ENCODE results near the gene RANBP9.

The RANBP9 gene

DNA sequence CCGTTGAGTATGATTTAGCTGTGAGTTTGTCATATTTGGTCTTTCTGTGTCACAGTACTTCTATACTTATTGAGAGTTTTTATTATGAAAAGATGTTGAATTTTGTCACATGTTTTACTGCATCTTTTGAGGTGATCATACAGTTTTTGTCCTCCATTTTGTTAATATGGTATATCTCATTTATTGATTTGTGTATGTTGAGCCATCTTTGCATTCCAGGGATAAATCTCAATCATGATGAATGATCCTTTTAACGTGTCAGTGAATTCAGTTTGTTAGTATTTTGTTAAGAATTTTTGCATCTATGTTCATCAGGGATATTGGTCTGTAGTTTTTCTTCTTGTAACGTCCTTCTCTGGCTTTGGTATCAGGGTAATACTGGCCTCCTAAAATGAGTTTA, 133.7 kb downstream of the RANBP9 start:
- H3K27ac ChIP-seq = no peak overlapping the region
- no peak for TF ChIP-seq ZFX (IDR thresholded peaks at IDR 0.05)
- TF ChIP-seq, protein P1, sequence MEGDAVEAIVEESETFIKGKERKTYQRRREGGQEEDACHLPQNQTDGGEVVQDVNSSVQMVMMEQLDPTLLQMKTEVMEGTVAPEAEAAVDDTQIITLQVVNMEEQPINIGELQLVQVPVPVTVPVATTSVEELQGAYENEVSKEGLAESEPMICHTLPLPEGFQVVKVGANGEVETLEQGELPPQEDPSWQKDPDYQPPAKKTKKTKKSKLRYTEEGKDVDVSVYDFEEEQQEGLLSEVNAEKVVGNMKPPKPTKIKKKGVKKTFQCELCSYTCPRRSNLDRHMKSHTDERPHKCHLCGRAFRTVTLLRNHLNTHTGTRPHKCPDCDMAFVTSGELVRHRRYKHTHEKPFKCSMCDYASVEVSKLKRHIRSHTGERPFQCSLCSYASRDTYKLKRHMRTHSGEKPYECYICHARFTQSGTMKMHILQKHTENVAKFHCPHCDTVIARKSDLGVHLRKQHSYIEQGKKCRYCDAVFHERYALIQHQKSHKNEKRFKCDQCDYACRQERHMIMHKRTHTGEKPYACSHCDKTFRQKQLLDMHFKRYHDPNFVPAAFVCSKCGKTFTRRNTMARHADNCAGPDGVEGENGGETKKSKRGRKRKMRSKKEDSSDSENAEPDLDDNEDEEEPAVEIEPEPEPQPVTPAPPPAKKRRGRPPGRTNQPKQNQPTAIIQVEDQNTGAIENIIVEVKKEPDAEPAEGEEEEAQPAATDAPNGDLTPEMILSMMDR (conservative IDR thresholded peaks at IDR 0.05) = no peak

DNA sequence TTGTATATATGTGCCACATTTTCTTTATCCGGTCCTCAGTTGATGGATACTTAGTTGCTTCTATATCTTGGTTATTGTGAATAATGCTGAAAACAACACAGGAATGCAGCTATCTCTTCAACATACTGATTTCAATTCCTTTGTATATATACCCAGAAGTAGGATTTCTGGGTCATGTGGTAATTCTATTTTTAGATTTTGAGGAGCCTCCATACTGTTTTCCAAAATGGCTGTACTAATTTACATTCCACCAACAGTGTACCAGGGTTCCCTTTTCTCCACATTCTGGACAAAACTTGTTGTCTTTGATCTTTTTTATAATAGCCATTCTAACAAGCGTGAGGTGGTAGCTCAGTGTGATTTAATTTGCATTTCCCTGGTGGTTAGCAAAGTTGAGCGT, 135.6 kb downstream of the RANBP9 start:
- TF ChIP-seq, protein P1 (conservative IDR thresholded peaks at IDR 0.05) = no peak
- TF ChIP-seq ZFX (IDR thresholded peaks at IDR 0.05) = no peak
- H3K27ac ChIP-seq = no peak overlapping the region

DNA sequence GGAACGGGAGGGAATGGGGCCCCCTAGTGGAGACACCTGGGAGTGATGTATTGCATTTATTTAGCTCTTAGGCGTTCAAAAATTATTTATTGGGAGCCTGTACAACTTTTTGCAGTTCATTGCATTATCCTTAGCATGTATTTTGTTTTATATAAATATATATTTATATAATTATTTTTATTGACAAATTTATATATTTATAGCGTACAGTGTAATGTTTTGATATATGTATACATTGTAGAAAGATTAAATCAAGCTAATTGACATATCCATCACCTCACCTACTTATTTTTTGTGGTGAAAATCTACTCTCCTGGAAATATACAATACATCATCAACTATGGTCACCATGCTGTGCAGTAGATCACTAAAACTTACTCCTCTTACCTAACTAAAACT, 136.3 kb downstream of the RANBP9 start:
- H3K27ac ChIP-seq = peak overlapping the region; percentile 94
- TF ChIP-seq ZFX (IDR thresholded peaks at IDR 0.05) = no peak
- TF ChIP-seq, protein P1 (conservative IDR thresholded peaks at IDR 0.05) = peak; percentile 81

DNA sequence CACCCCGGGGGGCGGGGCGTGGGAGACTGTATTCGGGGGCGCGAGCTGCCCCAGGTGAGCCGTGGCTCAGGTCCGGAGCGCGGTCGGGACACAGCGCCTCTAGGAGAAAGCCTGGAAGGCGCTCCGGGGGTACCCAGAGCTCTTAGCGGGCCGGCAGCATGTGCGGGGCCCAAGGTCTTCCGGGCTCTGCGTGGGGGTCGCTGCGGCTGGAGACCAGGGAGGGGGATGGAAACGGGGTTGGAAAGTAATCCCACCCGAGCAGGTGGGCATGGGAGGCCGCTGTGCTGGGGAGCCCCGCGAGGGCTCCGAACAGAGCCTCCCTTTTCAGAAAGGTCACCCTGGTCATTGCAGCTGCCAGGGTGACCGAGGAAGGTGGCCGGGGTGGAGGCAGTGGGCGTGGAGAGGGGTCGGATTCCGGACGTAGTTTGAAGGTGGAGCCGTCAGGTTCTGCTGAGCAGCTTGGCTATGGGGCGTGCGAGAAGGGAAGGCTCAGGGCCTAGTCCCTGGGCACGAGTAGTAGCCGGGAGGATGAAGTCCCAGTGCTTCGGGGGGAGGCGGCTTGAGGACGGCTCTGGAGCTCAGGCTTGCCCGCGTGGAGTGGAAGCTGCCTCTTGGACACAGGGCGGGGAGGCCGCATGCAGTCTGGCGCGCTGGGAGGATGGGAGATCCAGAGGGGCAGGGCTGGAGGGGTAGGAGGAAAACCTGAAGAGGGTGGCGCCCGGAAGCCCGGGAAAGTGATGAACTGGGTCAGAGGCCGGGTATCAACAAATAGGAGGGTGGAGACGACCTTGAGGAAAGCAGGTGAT, 136.9 kb downstream of the RANBP9 start, which contains the start of gene SIRT5:
TSS of gene SIRT5 (plus strand) at position 31 of the 806 bp plus-strand sequence. CDS start 9,510 bp downstream, outside the sequence.
- peak within 1 kb of the TSS; percentile 94 for H3K27ac ChIP-seq
- TF ChIP-seq ZFX (IDR thresholded peaks at IDR 0.05) = peak; percentile 76
- TF ChIP-seq, protein P1 (conservative IDR thresholded peaks at IDR 0.05) = no peak

DNA sequence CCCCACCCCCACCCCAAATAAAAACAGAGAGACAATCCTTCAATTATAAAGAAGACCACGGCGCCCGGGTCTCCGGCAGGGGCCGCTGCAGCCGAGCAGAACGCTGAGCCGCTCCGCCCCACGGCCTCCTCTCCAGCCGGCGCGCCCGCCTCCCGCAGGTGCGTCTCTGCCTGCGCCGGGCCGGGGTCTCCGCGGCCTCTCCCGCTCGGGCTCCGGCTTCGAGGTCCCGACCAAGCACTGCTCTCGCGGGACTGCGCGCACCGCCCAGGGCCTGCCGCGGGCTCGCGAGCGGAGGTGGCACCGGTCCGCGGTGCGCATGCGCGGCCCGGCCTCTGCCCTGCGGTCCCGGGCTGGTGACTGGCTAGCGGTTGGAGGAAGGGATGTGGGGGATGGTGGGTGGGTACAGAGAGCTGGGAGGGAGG, 137.5 kb downstream of the RANBP9 start:
- H3K27ac ChIP-seq = peak overlapping the region; percentile 94
- TF ChIP-seq, protein P1 (conservative IDR thresholded peaks at IDR 0.05) = peak; percentile 75
- TF ChIP-seq ZFX (IDR thresholded peaks at IDR 0.05) = no peak

DNA sequence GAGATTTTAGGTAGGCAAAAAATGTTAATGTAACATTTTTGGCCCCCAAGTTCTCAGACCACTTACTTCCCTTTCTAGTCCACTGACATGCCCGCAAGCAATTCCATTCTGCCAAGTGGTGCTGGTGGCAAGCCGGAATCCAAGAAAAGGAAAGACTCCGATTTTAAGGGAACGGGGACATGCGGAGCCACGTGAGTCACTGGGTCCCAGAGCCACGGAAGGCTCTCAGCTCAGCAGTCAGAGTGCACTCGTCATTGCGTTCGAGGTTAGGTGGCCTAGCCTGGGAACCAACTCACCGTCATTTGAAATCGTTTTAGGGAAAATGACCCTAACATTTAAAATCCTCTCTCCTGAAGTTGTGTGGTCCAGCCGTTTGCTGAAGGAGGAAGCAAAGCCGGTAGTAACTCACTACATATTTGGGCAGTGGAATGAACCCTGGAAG, 137.9 kb downstream of the RANBP9 start:
- H3K27ac ChIP-seq = peak overlapping the region; percentile 94
- TF ChIP-seq, protein P1 (conservative IDR thresholded peaks at IDR 0.05) = no peak

DNA sequence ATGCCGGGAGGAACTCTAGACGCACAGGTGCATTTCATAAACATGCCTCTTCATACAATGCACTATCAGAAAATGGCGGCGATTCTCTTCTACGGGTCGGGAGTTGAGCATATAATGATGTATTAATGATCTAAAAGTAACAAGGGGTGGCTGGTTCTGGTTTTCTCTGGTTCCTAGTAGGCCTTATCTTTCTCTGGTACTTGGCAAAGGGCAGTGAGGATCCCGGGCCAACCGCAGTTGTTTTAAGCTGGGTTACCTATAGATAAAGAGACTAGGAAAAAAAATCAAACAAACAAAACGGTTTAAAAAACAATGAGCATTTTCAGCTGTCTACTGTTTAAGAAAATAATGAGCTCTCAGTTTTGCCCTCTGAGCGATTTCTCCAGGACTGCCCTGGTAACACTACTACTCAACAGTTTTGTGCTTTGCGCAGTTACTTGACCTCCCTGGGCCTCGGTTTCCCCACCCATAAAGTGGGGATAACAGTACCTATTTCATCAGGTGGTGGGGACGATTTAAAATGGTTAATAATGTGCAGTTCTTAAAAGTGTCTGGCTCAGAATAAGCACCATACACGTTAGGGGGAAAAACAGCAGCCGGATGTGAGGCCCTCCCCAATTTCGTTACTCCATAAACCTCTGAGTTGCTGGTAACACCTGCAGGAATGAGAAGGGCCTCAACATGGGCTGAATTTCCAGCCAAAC, 138.5 kb downstream of the RANBP9 start:
- peak overlapping the region; percentile 94 for H3K27ac ChIP-seq
- TF ChIP-seq, protein P1 (conservative IDR thresholded peaks at IDR 0.05) = no peak
- no peak for TF ChIP-seq ZFX (IDR thresholded peaks at IDR 0.05)

Data from C4-2B (cell line).